Measurements from ENCODE around the gene ETV3.

The ETV3 gene

DNA sequence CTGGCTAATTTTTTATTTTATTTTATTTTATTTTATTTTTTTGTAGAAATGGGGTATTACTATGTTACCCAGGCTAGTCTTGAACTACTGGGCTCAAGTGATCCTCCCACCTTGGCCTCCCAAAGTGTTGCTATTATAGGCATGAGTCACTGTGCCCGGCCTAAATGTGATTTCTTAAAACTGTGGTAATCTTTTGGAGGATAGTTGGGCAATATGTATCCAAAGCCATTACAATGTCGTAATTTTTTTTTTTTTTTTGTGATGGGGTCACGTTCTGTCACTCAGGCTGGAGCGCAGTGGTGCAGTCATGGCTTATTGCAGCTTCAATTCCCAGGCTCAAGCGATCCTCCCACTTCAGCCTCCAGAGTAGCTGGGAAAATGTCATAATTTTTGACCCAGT lies 52.8 kb downstream of the ETV3 start:
- no peak overlapping the region for H3K27ac ChIP-seq
- TF ChIP-seq, protein P1, sequence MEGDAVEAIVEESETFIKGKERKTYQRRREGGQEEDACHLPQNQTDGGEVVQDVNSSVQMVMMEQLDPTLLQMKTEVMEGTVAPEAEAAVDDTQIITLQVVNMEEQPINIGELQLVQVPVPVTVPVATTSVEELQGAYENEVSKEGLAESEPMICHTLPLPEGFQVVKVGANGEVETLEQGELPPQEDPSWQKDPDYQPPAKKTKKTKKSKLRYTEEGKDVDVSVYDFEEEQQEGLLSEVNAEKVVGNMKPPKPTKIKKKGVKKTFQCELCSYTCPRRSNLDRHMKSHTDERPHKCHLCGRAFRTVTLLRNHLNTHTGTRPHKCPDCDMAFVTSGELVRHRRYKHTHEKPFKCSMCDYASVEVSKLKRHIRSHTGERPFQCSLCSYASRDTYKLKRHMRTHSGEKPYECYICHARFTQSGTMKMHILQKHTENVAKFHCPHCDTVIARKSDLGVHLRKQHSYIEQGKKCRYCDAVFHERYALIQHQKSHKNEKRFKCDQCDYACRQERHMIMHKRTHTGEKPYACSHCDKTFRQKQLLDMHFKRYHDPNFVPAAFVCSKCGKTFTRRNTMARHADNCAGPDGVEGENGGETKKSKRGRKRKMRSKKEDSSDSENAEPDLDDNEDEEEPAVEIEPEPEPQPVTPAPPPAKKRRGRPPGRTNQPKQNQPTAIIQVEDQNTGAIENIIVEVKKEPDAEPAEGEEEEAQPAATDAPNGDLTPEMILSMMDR (IDR thresholded peaks at IDR 0.05), result no peak
- TF ChIP-seq ZFX (IDR thresholded peaks at IDR 0.05; ENCODE audit: borderline replicate concordance), result no peak

DNA sequence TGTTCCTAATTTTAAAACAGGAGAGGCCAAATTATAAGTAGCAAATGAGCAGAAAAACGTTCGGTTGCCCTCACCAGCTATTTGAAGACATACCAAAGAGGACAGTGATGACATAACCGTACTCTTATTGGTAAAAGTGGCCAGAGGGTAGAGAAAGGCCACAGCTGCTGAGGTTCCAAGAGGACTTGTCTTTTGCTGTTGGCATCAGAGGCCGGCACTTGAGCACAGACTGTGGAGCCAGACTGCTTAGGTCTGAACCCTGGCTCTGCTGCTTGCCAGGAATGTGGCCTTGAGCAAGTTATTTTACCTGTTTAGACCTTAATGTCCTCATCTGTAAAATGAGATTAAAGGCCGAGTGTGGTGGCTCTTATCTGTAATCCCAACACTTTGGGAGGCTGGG lies 53.5 kb downstream of the ETV3 start:
- TF ChIP-seq ZFX (IDR thresholded peaks at IDR 0.05; ENCODE audit: borderline replicate concordance), result no peak
- TF ChIP-seq, protein P1 (IDR thresholded peaks at IDR 0.05), result no peak
- H3K27ac ChIP-seq, result no peak overlapping the region

DNA sequence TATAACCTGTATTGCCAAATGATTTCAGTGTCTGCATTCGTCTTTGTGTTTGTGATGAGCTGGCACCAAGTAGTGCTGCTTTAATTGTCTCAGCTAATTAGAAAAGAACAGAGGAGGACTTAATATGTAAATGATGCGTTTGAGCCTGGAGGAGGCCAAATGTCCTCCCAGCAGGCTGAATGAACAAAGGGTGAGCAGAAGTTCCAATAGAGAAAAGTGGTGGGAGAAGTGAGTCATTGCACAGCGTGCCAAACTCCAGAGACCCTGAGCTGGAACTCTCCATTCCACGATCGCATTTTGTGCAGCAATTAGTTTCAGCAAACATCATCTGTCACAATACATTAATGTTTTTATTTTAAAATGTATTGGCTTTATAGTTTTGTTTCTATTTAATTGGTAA lies 56.5 kb downstream of the ETV3 start:
- no peak overlapping the region for H3K27ac ChIP-seq
- TF ChIP-seq, protein P1 (IDR thresholded peaks at IDR 0.05), result no peak
- no peak for TF ChIP-seq ZFX (IDR thresholded peaks at IDR 0.05; ENCODE audit: borderline replicate concordance)

DNA sequence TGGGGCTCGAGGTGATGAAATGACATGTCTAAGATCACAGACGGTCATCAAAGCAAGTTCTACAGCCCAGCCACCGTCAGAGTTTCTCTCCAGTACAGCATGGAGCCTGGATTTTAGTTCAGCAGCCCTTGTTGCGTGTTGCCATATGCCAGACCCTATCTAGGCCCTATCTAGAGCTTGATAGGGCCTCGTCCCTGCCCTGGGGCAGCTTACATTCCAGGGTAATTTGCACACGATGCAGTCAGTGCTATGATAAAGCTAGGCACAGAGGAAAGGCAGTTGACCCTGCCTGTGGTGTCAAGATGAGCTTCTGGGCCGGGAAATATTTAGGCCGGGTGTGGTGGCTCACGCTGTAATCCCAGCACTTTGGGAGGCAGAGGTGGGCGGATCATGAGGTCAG lies 57.5 kb downstream of the ETV3 start:
- no peak overlapping the region for H3K27ac ChIP-seq
- TF ChIP-seq, protein P1 (IDR thresholded peaks at IDR 0.05), result no peak
- no peak for TF ChIP-seq ZFX (IDR thresholded peaks at IDR 0.05; ENCODE audit: borderline replicate concordance)

DNA sequence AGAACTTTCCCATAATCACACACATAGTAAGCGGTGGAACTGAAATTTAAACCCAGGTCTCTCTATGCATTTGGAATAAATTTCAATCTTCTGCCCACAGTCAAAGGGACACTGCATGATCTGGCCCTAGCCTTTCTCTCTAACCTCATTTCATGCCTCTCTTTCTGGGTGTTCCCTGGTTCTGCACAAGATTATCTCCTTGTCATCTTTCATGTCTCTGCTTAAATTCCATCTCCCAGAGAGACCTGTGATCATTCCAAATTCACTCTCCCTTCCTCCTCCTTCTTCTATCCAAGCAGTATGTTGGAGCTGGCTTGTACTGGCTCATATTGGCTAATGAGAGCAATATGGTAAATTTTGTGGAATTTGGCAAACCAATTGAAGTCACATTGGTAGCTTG lies 60.8 kb downstream of the ETV3 start:
- TF ChIP-seq, protein P1 (IDR thresholded peaks at IDR 0.05), result no peak
- no peak for TF ChIP-seq ZFX (IDR thresholded peaks at IDR 0.05; ENCODE audit: borderline replicate concordance)
- H3K27ac ChIP-seq, result no peak overlapping the region

DNA sequence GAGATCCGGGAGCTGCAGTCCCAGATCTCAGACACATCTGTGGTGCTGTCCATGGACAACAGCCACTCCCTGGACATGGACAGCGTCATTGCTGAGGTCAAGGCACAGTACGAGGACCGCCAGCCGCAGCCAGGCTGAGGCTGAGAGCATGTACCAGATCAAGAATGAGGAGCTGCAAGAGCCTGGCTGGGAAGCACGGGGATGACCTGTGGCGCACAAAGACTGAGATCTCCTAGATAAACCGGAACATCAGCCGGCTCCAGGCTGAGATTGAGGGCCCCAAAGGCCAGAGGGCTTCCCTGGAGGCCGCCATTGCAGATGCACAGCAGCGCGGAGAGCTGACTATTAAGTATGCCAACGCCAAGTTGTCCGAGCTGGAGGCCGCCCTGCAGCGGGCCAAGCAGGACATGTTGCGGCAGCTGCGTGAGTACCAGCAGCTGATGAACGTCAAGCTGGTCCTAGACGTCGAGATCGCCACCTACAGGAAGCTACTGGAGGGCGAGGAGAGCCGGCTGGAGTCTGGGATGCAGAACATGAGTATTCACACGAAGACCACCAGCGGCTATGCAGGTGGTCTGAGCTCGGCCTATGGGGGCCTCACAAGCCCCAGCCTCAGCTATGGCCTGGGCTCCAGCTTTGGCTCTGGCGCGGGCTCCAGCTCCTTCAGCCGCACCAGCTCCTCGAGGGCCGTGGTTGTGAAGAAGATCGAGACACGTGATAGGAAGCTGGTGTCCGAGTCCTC lies 64.1 kb downstream of the ETV3 start:
- H3K27ac ChIP-seq, result no peak overlapping the region
- no peak for TF ChIP-seq ZFX (IDR thresholded peaks at IDR 0.05; ENCODE audit: borderline replicate concordance)
- TF ChIP-seq, protein P1 (IDR thresholded peaks at IDR 0.05), result peak; percentile 87

Data from 22Rv1 (cell line).